ENCODE data around the gene DNLZ. TPM values are rescaled to one million over a fixed set of nuclear protein-coding genes. Genes with fewer than 3 reads are reported as not detected.

DNLZ gene
- total and polyA plus RNA-seq, 4 donors = 2.0 to 7.1 (median 4.5) TPM

DNA sequence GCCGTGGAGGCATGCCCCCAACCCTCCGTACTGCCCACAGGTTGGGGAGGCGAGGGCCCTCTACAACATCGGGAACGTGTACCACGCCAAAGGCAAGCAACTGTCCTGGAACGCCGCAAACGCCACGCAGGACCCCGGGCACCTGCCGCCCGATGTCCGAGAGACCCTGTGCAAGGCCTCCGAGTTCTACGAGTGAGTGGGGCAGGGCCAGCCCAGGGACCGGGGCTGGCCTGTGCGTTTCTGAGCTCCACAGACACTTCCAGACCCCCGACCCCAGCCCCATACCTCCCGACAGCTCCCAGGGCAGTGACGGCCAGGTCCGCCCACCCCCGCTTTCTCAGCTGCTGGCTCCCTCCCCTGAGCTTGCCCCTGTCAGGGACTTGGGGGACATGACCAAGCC is 26.7 kb downstream of the DNLZ start:
- Histone ChIP-seq H3K9me3 (ENCODE audit: control insufficient read depth in 4 of 4, low read length in 3 of 4) (no peaks in the 10 kb centered on the region), H3K4me3 (ENCODE audit: low read depth in 1 of 3, low read length in 3 of 3) (no peak overlapping the region), H3K27me3 (ENCODE audit: control insufficient read depth in 4 of 4, insufficient read depth in 4 of 4, low read length in 3 of 4) (no peaks in the 10 kb centered on the region), H3K9ac (ENCODE audit: low read depth in 1 of 2, low read length in 2 of 2) (no peak overlapping the region), H3K27ac (ENCODE audit: low read depth in 1 of 2, low read length in 2 of 2) (no peak overlapping the region), H3K36me3 (ENCODE audit: control insufficient read depth in 4 of 4, insufficient read depth in 3 of 4, low read depth in 1 of 4, low read length in 3 of 4) (no peaks in the 10 kb centered on the region), H3K4me1 (ENCODE audit: control insufficient read depth in 4 of 4, insufficient read depth in 4 of 4, low read length in 3 of 4) (peaks cover 0 to 4% (median 3%) of the 10 kb centered on the region in 4 donors)
- WGBS = 93% methylated on average over 23 of the region's 23 CpGs
- DNase-seq (ENCODE audit: low spot score) = no peak
- TF ChIP-seq RAD21 (IDR thresholded peaks at IDR 0.05) (no peak), FOXA1 (IDR thresholded peaks at IDR 0.05) (no peak), SP1 (IDR thresholded peaks at IDR 0.05) (no peak), JUND (IDR thresholded peaks at IDR 0.05) (no peak), HNF4A (conservative IDR thresholded peaks at IDR 0.05) (no peak)

DNA sequence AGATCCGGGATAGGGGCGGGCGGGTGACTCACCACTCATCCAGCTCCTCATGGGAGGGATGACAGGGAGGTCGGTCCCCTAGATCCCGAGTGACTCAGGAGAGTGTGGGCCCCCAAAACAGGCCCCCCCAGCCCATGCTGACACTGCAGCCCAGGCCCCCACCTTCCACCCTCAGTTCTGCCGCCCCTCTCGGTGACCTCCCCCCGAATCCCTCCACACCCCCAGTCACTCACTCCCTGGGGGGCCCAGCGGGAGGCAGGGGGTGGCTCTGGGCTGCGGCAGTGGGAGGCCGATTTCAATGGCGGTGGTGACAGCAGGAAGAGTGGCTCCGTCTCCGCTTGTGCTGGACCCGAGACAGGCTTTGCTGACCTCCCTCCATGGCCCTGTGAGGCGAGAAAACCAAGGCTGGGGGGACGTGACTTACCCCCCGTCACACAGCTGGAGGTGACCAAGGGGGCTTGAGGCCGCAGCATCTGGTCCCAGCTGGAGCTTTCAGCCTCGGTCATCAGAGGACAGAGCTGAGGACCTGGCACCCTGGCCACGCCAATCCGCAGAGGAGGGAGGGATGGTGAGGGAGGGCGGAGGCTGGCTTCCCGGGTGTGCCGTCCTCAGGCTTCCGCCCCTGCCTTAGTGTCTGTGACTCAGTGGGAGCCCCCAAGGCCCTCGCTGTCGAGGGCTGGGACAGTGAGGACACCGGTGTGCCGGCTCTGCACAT is 27.2 kb downstream of the DNLZ start:
- no peak for TF ChIP-seq NR2F2 (IDR thresholded peaks at IDR 0.05)
- no peak for TF ChIP-seq HNF4A (conservative IDR thresholded peaks at IDR 0.05)
- TF ChIP-seq TAF1 (conservative IDR thresholded peaks at IDR 0.05) = no peak
- TF ChIP-seq, protein P1, sequence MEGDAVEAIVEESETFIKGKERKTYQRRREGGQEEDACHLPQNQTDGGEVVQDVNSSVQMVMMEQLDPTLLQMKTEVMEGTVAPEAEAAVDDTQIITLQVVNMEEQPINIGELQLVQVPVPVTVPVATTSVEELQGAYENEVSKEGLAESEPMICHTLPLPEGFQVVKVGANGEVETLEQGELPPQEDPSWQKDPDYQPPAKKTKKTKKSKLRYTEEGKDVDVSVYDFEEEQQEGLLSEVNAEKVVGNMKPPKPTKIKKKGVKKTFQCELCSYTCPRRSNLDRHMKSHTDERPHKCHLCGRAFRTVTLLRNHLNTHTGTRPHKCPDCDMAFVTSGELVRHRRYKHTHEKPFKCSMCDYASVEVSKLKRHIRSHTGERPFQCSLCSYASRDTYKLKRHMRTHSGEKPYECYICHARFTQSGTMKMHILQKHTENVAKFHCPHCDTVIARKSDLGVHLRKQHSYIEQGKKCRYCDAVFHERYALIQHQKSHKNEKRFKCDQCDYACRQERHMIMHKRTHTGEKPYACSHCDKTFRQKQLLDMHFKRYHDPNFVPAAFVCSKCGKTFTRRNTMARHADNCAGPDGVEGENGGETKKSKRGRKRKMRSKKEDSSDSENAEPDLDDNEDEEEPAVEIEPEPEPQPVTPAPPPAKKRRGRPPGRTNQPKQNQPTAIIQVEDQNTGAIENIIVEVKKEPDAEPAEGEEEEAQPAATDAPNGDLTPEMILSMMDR (IDR thresholded peaks at IDR 0.05; ENCODE audit: low read depth, low read length, missing input control) = no peak
- no peaks in the 10 kb centered on the region for H3K27me3 ChIP-seq (ENCODE audit: control insufficient read depth in 4 of 4, insufficient read depth in 4 of 4, low read length in 3 of 4)
- H3K36me3 ChIP-seq (ENCODE audit: control insufficient read depth in 4 of 4, insufficient read depth in 3 of 4, low read depth in 1 of 4, low read length in 3 of 4) = no peaks in the 10 kb centered on the region
- H3K9ac ChIP-seq (ENCODE audit: low read depth in 1 of 2, low read length in 2 of 2) = no peak overlapping the region
- H3K9me3 ChIP-seq (ENCODE audit: control insufficient read depth in 4 of 4, low read length in 3 of 4) = no peaks in the 10 kb centered on the region
- H3K4me3 ChIP-seq (ENCODE audit: low read depth in 1 of 3, low read length in 3 of 3) = no peak overlapping the region
- peaks cover 0 to 4% (median 2%) of the 10 kb centered on the region in 4 donors for H3K4me1 ChIP-seq (ENCODE audit: control insufficient read depth in 4 of 4, insufficient read depth in 4 of 4, low read length in 3 of 4)
- H3K27ac ChIP-seq (ENCODE audit: low read depth in 1 of 2, low read length in 2 of 2) = no peak overlapping the region
- no peak for DNase-seq (ENCODE audit: low spot score)
- WGBS = 85% methylated on average over 30 of the region's 30 CpGs

DNA sequence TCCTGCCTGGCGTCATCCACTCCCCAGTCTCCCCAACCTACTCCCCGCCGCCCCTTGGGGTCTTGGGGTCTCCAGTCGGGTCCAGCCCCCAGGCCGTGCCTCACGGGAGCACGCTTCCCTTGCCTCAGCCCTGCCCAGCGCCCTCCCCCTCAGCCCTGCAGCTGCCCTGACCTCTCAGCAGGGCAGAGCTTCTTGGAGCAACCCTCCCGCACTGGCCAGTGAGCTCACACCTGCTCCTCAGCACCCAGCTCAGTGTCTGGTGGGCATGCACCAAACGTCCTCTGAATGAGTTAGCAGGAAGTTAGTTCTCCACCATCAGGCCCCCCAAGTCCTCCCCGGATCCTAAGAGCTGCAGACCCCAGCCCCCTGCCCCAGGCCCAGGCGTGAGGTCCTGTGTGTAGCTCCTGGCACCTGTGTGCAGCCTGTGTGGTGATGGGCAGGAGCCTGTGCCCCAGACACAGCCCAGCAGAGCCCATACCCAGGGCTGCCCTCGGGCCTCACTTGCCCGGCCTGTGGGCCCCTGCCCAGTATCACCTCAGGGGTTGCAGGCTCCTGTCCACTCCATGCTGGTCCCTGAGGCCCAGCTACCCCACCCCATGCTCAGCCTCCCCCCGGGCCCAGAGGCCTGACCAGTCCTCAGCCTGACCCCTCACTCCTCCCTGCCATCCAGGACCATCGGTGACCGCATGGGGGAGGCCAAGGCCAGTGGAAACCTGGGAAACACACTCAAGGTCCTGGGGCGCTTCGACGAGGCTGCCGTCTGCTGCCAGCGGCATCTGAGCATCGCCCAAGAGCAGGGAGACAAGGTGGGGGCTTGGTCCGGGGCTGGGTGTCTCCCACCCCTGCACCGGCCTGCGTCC is 28.0 kb downstream of the DNLZ start:
- 88% methylated on average over 26 of the region's 26 CpGs for whole genome bisulfite sequencing
- no peak overlapping the region for H3K4me3 ChIP-seq (ENCODE audit: low read depth in 1 of 3, low read length in 3 of 3)
- H3K27ac ChIP-seq (ENCODE audit: low read depth in 1 of 2, low read length in 2 of 2) = no peak overlapping the region
- H3K36me3 ChIP-seq (ENCODE audit: control insufficient read depth in 4 of 4, insufficient read depth in 3 of 4, low read depth in 1 of 4, low read length in 3 of 4) = no peaks in the 10 kb centered on the region
- no peak overlapping the region for H3K9ac ChIP-seq (ENCODE audit: low read depth in 1 of 2, low read length in 2 of 2)
- no peaks in the 10 kb centered on the region for H3K27me3 ChIP-seq (ENCODE audit: control insufficient read depth in 4 of 4, insufficient read depth in 4 of 4, low read length in 3 of 4)
- no peaks in the 10 kb centered on the region for H3K9me3 ChIP-seq (ENCODE audit: control insufficient read depth in 4 of 4, low read length in 3 of 4)
- H3K4me1 ChIP-seq (ENCODE audit: control insufficient read depth in 4 of 4, insufficient read depth in 4 of 4, low read length in 3 of 4) = peaks cover 0 to 4% (median under 1%) of the 10 kb centered on the region in 4 donors
- no peak for DNase-seq (ENCODE audit: low spot score)
- TF ChIP-seq SP1 (IDR thresholded peaks at IDR 0.05) (no peak), EGR1 (IDR thresholded peaks at IDR 0.05; ENCODE audit: low read depth in 2 of 2) (no peak), NR2F2 (IDR thresholded peaks at IDR 0.05) (no peak), RAD21 (IDR thresholded peaks at IDR 0.05) (no peak), FOXA1 (IDR thresholded peaks at IDR 0.05) (no peak), FOXA2 (IDR thresholded peaks at IDR 0.05) (no peak), YY1 (IDR thresholded peaks at IDR 0.05) (no peak), RXRA (IDR thresholded peaks at IDR 0.05) (no peak), TAF1 (conservative IDR thresholded peaks at IDR 0.05) (no peak), JUND (IDR thresholded peaks at IDR 0.05) (no peak), HNF4A (conservative IDR thresholded peaks at IDR 0.05) (no peak)
- TF ChIP-seq, protein P2, sequence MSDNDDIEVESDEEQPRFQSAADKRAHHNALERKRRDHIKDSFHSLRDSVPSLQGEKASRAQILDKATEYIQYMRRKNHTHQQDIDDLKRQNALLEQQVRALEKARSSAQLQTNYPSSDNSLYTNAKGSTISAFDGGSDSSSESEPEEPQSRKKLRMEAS (IDR thresholded peaks at IDR 0.05) = no peak
- TF ChIP-seq, protein P3, sequence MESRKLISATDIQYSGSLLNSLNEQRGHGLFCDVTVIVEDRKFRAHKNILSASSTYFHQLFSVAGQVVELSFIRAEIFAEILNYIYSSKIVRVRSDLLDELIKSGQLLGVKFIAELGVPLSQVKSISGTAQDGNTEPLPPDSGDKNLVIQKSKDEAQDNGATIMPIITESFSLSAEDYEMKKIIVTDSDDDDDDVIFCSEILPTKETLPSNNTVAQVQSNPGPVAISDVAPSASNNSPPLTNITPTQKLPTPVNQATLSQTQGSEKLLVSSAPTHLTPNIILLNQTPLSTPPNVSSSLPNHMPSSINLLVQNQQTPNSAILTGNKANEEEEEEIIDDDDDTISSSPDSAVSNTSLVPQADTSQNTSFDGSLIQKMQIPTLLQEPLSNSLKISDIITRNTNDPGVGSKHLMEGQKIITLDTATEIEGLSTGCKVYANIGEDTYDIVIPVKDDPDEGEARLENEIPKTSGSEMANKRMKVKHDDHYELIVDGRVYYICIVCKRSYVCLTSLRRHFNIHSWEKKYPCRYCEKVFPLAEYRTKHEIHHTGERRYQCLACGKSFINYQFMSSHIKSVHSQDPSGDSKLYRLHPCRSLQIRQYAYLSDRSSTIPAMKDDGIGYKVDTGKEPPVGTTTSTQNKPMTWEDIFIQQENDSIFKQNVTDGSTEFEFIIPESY (IDR thresholded peaks at IDR 0.05) = no peak
- TF ChIP-seq, protein P4, sequence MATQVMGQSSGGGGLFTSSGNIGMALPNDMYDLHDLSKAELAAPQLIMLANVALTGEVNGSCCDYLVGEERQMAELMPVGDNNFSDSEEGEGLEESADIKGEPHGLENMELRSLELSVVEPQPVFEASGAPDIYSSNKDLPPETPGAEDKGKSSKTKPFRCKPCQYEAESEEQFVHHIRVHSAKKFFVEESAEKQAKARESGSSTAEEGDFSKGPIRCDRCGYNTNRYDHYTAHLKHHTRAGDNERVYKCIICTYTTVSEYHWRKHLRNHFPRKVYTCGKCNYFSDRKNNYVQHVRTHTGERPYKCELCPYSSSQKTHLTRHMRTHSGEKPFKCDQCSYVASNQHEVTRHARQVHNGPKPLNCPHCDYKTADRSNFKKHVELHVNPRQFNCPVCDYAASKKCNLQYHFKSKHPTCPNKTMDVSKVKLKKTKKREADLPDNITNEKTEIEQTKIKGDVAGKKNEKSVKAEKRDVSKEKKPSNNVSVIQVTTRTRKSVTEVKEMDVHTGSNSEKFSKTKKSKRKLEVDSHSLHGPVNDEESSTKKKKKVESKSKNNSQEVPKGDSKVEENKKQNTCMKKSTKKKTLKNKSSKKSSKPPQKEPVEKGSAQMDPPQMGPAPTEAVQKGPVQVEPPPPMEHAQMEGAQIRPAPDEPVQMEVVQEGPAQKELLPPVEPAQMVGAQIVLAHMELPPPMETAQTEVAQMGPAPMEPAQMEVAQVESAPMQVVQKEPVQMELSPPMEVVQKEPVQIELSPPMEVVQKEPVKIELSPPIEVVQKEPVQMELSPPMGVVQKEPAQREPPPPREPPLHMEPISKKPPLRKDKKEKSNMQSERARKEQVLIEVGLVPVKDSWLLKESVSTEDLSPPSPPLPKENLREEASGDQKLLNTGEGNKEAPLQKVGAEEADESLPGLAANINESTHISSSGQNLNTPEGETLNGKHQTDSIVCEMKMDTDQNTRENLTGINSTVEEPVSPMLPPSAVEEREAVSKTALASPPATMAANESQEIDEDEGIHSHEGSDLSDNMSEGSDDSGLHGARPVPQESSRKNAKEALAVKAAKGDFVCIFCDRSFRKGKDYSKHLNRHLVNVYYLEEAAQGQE (IDR thresholded peaks at IDR 0.05) = no peak
- TF ChIP-seq, protein P1 (IDR thresholded peaks at IDR 0.05; ENCODE audit: low read depth, low read length, missing input control) = no peak
